Umbilical cord (tissue), 1 donor: ENCODE measurements around the gene OR1J4. TPM values are rescaled to one million over a fixed set of nuclear protein-coding genes. Genes with fewer than 3 reads are reported as not detected.

Experiments
- total RNA-seq: library from RNA; depleted of rRNA; stranded (reverse); fragments of >200 nt; gene quantifications from one replicate; pipeline ENCODE4 v1.2.3, GENCODE V29; 2014; ENCODE audit warnings: low replicate concordance; ENCODE audit not compliant: insufficient read depth

Gene OR1J4
- total RNA-seq, 1 donor from 2014 or later: 2.9 TPM

Other genes starting within 250 kb of the OR1J4 start
- 22.9 TPM for gene PTGS1, start 148.1 kb upstream of the OR1J4 start, total RNA-seq
- 1.4 TPM for gene OR1J1, start 41.2 kb upstream of the OR1J4 start, total RNA-seq
- 1.2 TPM for gene OR1J2, start 8.3 kb upstream of the OR1J4 start, total RNA-seq
- 1.2 TPM for gene OR1N1, start 8.2 kb downstream of the OR1J4 start, total RNA-seq
- 0.72 TPM for gene OR1N2, start 34.0 kb downstream of the OR1J4 start, total RNA-seq
- gene OR1L8, start 64.2 kb downstream of the OR1J4 start, total RNA-seq: not detected
- 9.6 TPM for gene OR1Q1, start 95.6 kb downstream of the OR1J4 start, total RNA-seq
- gene OR1B1, start 138.5 kb downstream of the OR1J4 start, total RNA-seq: 0.72 TPM
- not detected for gene OR1L1, start 142.6 kb downstream of the OR1J4 start, total RNA-seq
- gene OR1L3, start 156.0 kb downstream of the OR1J4 start, total RNA-seq: not detected
- gene OR1L4, start 204.8 kb downstream of the OR1J4 start, total RNA-seq: not detected
- gene OR1L6, start 223.2 kb downstream of the OR1J4 start, total RNA-seq: 1.2 TPM